ENCODE data around the gene UNC5B.

Gene UNC5B

GRCh38 chr10:71323407-71323806, 111.0 kb downstream of the UNC5B start:
- Histone ChIP-seq H3K4me3 (replicated peaks; ENCODE audit: insufficient read depth, low read length) (no peak overlapping the region), H3K27ac (replicated peaks) (no peak overlapping the region), H3K27me3 (ENCODE audit: insufficient read depth, poor library complexity, severe bottlenecking) (no peaks in the 10 kb centered on the region)
- TF ChIP-seq GABPA (IDR thresholded peaks at IDR 0.05; ENCODE audit: low read depth) (no peak), POLR2AphosphoS5 (IDR thresholded peaks at IDR 0.05; ENCODE audit: low read depth) (no peak), SPI1 (IDR thresholded peaks at IDR 0.05; ENCODE audit: borderline replicate concordance, low read depth) (no peak), CTCF (IDR thresholded peaks at IDR 0.05; ENCODE audit: insufficient read depth, low read length) (no peak)
- TF ChIP-seq, protein P1, sequence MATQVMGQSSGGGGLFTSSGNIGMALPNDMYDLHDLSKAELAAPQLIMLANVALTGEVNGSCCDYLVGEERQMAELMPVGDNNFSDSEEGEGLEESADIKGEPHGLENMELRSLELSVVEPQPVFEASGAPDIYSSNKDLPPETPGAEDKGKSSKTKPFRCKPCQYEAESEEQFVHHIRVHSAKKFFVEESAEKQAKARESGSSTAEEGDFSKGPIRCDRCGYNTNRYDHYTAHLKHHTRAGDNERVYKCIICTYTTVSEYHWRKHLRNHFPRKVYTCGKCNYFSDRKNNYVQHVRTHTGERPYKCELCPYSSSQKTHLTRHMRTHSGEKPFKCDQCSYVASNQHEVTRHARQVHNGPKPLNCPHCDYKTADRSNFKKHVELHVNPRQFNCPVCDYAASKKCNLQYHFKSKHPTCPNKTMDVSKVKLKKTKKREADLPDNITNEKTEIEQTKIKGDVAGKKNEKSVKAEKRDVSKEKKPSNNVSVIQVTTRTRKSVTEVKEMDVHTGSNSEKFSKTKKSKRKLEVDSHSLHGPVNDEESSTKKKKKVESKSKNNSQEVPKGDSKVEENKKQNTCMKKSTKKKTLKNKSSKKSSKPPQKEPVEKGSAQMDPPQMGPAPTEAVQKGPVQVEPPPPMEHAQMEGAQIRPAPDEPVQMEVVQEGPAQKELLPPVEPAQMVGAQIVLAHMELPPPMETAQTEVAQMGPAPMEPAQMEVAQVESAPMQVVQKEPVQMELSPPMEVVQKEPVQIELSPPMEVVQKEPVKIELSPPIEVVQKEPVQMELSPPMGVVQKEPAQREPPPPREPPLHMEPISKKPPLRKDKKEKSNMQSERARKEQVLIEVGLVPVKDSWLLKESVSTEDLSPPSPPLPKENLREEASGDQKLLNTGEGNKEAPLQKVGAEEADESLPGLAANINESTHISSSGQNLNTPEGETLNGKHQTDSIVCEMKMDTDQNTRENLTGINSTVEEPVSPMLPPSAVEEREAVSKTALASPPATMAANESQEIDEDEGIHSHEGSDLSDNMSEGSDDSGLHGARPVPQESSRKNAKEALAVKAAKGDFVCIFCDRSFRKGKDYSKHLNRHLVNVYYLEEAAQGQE (IDR thresholded peaks at IDR 0.05; ENCODE audit: insufficient replicate concordance, low read depth) = no peak
- peak in 1 of 2 experiments; percentile 32 for DNase-seq (ENCODE audit: low read depth in 1 of 2, low spot score in 1 of 2)

DNA sequence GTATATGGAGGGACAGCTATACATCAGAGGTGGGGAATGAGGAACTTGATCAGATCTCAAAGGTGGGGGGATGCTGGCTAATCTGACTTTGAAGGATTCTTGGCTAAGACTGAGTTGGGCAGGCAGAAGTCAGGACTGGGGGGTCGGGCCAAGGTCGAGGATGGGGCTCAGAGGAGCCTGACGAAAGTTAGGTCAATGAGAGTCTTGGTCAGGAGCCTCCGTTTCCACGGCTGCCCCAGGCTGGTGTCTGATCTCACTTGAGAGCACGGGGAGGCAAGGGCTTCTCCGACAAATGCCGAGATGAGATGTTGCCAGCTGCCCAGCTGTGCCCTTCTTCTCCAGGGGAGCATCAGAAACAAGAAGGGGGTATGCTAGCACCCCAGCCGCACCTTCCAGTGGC, 112.4 kb downstream of the UNC5B start:
- Histone ChIP-seq H3K27ac (replicated peaks) (no peak overlapping the region), H3K27me3 (ENCODE audit: insufficient read depth, poor library complexity, severe bottlenecking) (no peaks in the 10 kb centered on the region), H3K4me3 (replicated peaks; ENCODE audit: insufficient read depth, low read length) (no peak overlapping the region)
- no peak for TF ChIP-seq POLR2AphosphoS5 (IDR thresholded peaks at IDR 0.05; ENCODE audit: low read depth)
- TF ChIP-seq SPI1 (IDR thresholded peaks at IDR 0.05; ENCODE audit: borderline replicate concordance, low read depth) = no peak
- no peak for TF ChIP-seq CTCF (IDR thresholded peaks at IDR 0.05; ENCODE audit: insufficient read depth, low read length)
- no peak for TF ChIP-seq GABPA (IDR thresholded peaks at IDR 0.05; ENCODE audit: low read depth)
- TF ChIP-seq, protein P1 (IDR thresholded peaks at IDR 0.05; ENCODE audit: insufficient replicate concordance, low read depth) = no peak
- DNase-seq (ENCODE audit: low read depth in 1 of 2, low spot score in 1 of 2) = no peak

- TF ChIP-seq, protein P1 (IDR thresholded peaks at IDR 0.05; ENCODE audit: insufficient replicate concordance, low read depth) = no peak
- TF ChIP-seq SPI1 (IDR thresholded peaks at IDR 0.05; ENCODE audit: borderline replicate concordance, low read depth) (no peak), GABPA (IDR thresholded peaks at IDR 0.05; ENCODE audit: low read depth) (no peak), CTCF (IDR thresholded peaks at IDR 0.05; ENCODE audit: insufficient read depth, low read length) (no peak), POLR2AphosphoS5 (IDR thresholded peaks at IDR 0.05; ENCODE audit: low read depth) (no peak)
- no peak for DNase-seq (ENCODE audit: low read depth in 1 of 2, low spot score in 1 of 2)
- Histone ChIP-seq H3K27me3 (ENCODE audit: insufficient read depth, poor library complexity, severe bottlenecking) (no peaks in the 10 kb centered on the region), H3K27ac (replicated peaks) (no peak overlapping the region), H3K4me3 (replicated peaks; ENCODE audit: insufficient read depth, low read length) (no peak overlapping the region)
Measured at GRCh38 chr10:71325267-71325666, 112.9 kb downstream of the UNC5B start.
